Measurements from ENCODE around the gene PRR9. TPM values are rescaled to one million over a fixed set of nuclear protein-coding genes. Genes with fewer than 3 reads are reported as not detected.

The PRR9 gene
- total RNA-seq, 1 experiment from 2014 or later = not detected

DNA sequence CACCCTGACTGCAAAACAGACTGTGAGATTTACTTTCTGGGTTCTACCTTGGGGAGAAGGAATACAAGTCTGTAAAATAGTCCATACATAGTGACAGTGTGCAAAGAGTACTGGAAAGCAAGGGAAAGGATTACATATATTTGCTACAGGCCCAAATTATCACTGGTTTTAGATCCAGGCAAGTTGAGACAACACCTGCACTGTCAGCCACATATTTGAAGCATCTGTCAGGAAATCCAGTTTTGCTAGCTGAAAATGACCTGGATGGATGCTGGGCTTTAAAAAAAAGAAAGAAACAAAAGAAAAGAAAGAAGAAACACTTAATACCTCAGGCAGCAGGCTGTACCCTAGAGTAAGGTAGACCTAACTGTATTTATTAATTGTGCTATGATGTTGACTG, 42.8 kb upstream of the PRR9 start:
- TF ChIP-seq, protein P1, sequence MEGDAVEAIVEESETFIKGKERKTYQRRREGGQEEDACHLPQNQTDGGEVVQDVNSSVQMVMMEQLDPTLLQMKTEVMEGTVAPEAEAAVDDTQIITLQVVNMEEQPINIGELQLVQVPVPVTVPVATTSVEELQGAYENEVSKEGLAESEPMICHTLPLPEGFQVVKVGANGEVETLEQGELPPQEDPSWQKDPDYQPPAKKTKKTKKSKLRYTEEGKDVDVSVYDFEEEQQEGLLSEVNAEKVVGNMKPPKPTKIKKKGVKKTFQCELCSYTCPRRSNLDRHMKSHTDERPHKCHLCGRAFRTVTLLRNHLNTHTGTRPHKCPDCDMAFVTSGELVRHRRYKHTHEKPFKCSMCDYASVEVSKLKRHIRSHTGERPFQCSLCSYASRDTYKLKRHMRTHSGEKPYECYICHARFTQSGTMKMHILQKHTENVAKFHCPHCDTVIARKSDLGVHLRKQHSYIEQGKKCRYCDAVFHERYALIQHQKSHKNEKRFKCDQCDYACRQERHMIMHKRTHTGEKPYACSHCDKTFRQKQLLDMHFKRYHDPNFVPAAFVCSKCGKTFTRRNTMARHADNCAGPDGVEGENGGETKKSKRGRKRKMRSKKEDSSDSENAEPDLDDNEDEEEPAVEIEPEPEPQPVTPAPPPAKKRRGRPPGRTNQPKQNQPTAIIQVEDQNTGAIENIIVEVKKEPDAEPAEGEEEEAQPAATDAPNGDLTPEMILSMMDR (IDR thresholded peaks at IDR 0.05) = no peak
- no peak for TF ChIP-seq POLR2AphosphoS5 (IDR thresholded peaks at IDR 0.05; ENCODE audit: low read depth, low read length)
- H3K4me3 ChIP-seq (ENCODE audit: low read depth in 2 of 2, low read length in 2 of 2) = no peak overlapping the region
- in situ Hi-C loops (cut with HindIII; ENCODE audit: low pct_unique_long_range_greater_than_20kb, low sequenced_read_pairs) (no loop called here), intact Hi-C loops (cut with micrococcal nuclease; ENCODE audit: unreplicated experiment) (no loop called here)
- no peak overlapping the region for H3K27ac ChIP-seq (ENCODE audit: low read length)
- BruUV-seq (replicated peaks) = no TSS peak
- no peaks in the 10 kb centered on the region for H3K9me3 ChIP-seq (ENCODE audit: control insufficient read depth, insufficient read depth, low read depth, low read length)
- no peaks in the 10 kb centered on the region for H3K4me1 ChIP-seq (ENCODE audit: control insufficient read depth, insufficient read depth, low read length)
- H3K27me3 ChIP-seq (ENCODE audit: control insufficient read depth, insufficient read depth, low read length) = peaks cover 2% of the 10 kb centered on the region
- POLR2A ChIA-PET = no interaction called here
- no peaks in the 10 kb centered on the region for H3K36me3 ChIP-seq (ENCODE audit: control insufficient read depth, insufficient read depth, low read length)
- ATAC-seq (no peak), DNase-seq (ENCODE audit: low read depth, low spot score) (no peak)
- CTCF ChIA-PET = interaction anchor here (0.5 kb wide), 1 partner anchor 403 kb away, joined by 4 read pairs; no protein-coding TSS in a partner anchor

DNA sequence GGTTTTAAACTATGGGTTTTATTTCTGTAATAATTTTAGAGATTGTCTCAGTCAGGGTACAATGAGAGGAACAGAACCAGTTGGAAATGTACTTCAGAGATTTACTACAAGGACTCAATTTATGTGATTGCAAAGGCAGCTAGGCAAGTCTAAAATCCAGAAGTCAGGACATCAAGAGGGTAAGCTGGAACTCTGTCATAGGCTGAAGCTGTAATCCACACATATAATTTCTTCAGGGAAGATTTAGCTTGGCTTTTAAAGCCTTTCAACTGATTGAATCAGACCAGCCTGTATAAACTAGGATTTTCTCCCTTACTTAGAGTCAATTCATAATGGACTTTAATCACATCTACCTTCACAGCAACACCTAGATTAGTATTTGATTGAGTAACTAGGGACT, 38.5 kb upstream of the PRR9 start:
- in situ Hi-C loops (cut with HindIII; ENCODE audit: low pct_unique_long_range_greater_than_20kb, low sequenced_read_pairs) = no loop called here
- intact Hi-C loops (cut with micrococcal nuclease; ENCODE audit: unreplicated experiment) = no loop called here
- CTCF ChIA-PET = no interaction called here

More for the DNA sequence above, 38.5 kb upstream of the PRR9 start:
- no peak overlapping the region for H3K4me3 ChIP-seq (ENCODE audit: low read depth in 2 of 2, low read length in 2 of 2)
- ATAC-seq (no peak), DNase-seq (ENCODE audit: low read depth, low spot score) (no peak)
- H3K36me3 ChIP-seq (ENCODE audit: control insufficient read depth, insufficient read depth, low read length) = no peaks in the 10 kb centered on the region
- H3K9me3 ChIP-seq (ENCODE audit: control insufficient read depth, insufficient read depth, low read depth, low read length) = no peaks in the 10 kb centered on the region
- H3K27ac ChIP-seq (ENCODE audit: low read length) = no peak overlapping the region
- no peaks in the 10 kb centered on the region for H3K4me1 ChIP-seq (ENCODE audit: control insufficient read depth, insufficient read depth, low read length)
- POLR2A ChIA-PET = no interaction called here
- H3K27me3 ChIP-seq (ENCODE audit: control insufficient read depth, insufficient read depth, low read length) = no peaks in the 10 kb centered on the region; the same call in 1 of the 2 replicates
- TF ChIP-seq, protein P1 (IDR thresholded peaks at IDR 0.05) = no peak
- TF ChIP-seq SIN3A (IDR thresholded peaks at IDR 0.05; ENCODE audit: borderline replicate concordance, insufficient read depth, low read depth, low read length) (no peak), POLR2AphosphoS5 (IDR thresholded peaks at IDR 0.05; ENCODE audit: low read depth, low read length) (no peak), TCF7L2 (IDR thresholded peaks at IDR 0.05; ENCODE audit: low read depth, low read length) (no peak)
- TF ChIP-seq, protein P2, sequence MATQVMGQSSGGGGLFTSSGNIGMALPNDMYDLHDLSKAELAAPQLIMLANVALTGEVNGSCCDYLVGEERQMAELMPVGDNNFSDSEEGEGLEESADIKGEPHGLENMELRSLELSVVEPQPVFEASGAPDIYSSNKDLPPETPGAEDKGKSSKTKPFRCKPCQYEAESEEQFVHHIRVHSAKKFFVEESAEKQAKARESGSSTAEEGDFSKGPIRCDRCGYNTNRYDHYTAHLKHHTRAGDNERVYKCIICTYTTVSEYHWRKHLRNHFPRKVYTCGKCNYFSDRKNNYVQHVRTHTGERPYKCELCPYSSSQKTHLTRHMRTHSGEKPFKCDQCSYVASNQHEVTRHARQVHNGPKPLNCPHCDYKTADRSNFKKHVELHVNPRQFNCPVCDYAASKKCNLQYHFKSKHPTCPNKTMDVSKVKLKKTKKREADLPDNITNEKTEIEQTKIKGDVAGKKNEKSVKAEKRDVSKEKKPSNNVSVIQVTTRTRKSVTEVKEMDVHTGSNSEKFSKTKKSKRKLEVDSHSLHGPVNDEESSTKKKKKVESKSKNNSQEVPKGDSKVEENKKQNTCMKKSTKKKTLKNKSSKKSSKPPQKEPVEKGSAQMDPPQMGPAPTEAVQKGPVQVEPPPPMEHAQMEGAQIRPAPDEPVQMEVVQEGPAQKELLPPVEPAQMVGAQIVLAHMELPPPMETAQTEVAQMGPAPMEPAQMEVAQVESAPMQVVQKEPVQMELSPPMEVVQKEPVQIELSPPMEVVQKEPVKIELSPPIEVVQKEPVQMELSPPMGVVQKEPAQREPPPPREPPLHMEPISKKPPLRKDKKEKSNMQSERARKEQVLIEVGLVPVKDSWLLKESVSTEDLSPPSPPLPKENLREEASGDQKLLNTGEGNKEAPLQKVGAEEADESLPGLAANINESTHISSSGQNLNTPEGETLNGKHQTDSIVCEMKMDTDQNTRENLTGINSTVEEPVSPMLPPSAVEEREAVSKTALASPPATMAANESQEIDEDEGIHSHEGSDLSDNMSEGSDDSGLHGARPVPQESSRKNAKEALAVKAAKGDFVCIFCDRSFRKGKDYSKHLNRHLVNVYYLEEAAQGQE (IDR thresholded peaks at IDR 0.05; ENCODE audit: insufficient read depth in 1 of 2, low read depth in 2 of 2, low read length in 1 of 2) = no peak
- BruUV-seq (replicated peaks) = no TSS peak
